DMS53 (cell line): ENCODE data around the gene CAPZB.

ENCODE experiments used
- DNase-seq: peaks from one replicate; lab custom pipeline; 2025; lab: John Stamatoyannopoulos, UW

Gene CAPZB

DNA sequence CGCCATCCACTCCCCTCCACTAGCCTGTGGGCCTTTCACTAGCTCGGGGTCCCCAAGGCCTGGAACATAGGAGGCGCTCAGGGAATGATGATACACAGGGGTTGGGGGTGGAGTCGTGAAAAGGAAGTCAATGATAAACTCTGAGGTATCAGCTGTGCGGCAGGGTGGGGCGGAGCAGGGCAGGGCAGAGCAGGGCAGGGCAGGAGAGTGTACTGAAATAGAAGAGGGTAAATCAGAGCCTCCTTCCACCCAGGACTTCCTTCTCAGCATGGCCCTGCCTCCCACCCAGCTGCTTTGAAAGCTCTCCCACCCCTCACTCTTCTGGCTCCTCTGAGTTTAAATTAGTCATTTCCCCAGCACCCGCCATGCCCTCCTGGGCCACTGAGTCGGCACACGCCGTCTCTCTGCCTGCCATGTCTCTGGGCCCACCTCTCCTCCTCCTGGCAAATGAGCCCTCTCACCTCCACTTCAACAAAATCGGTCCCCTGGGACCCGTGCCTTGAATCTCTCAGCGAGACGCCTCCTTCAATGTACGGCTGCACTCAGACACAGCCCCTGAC lies 16.9 kb downstream of the CAPZB start:
- DNase-seq: no peak

DNA sequence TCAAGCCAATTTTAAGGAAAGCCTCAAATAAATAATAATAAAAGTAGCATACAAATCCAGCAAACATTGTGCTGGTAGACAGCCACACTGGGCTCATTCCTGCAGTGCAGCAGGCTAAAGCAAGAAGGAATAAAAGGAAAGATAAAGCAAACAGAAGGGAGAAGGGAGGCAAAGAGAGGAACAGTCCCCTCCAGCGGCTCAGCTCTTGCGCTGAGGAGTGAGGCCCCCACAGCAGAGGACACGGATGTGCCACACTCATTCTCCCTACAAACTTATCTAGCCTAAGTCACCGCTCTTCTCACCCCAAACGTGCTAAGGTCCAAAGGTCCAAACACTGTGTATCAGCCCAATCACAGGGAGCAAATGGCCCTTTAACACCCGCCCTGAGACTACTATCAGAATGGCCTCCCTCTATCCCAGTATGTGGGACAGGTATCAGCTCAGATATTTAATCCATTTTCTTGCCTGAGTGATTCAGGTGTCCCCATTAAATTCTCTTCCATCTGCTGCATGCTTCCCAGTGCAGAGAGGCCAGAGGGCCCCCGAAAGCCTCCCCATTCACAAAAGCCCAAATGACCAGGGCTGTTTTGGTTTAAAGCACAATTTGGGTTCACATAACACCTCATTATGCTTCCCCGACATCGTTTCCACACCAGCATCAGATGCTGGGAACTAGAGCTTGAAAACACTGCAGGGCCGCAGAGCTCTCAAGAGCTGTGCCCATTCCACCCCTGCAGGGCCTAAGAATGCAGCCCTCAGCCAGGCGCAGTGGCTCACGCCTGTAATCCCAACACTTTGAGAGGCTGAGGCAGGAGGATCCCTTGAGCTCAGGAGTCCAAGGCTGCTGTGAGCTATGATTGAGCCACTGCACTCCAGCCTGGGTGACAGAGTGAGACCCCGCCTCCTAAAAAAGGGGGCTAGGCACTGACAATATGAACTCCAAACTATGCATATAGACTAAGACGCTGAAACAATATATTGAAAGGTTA lies 17.8 kb downstream of the CAPZB start:
- DNase-seq: no peak

DNA sequence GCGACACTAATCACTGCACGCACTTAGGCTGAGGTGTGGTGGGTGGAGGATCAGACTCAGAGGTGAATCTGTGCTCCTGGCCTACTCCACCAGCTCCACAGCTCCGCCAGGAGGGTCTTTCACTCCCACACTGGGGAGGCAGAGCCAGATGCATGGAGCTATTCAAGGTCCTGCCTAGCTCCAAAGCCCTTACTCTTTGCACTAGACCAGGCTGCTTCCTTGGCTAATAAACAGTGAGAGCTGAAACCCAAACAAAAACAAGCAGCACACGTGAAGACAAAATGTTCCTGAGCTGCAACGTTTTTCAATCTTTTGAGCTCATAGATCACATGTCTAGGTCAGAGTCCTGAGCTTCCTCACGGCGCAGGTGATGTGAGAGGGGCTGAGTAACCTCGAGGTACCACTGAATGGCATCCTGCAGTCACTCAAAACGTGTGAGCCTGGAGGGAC lies 19.2 kb downstream of the CAPZB start:
- DNase-seq: no peak

DNA sequence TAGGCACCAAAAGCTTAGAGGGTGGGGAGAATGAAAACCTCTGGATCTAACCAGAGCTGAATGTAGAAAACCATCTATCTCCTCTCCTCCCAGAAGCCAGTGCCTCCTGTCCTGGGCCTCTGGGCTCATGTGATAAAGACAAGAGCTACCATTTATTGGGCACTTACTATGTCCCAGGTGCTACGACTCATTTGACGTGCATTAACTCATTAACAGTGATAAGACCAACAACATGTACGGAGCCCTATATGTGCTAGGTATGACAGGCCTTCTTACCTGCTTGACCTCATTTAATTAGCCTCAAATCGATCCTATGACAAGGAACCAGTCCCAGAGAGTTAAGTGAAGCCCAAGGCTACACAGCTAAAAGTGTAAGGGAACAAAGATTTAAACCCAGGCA lies 19.7 kb downstream of the CAPZB start:
- DNase-seq: no peak

DNA sequence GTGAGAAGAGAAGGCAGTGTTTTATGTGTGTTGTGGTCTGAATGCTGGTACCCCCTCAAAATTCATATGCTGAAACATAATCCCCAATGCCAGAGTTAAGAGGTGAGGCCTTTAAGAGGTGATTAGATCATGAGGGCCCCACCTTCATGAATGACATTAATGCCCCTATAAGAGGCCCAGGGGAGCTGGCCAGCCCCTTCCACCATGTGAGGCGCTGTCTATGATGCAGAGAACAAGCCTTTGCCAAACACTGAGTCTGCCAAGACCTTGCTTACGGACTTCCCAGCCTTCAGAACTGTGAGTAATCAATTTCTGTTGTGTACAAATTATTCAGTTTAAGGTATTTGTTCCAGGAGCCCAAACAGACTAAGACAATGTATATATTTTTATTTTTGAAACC lies 20.2 kb downstream of the CAPZB start:
- no peak for DNase-seq

DNA sequence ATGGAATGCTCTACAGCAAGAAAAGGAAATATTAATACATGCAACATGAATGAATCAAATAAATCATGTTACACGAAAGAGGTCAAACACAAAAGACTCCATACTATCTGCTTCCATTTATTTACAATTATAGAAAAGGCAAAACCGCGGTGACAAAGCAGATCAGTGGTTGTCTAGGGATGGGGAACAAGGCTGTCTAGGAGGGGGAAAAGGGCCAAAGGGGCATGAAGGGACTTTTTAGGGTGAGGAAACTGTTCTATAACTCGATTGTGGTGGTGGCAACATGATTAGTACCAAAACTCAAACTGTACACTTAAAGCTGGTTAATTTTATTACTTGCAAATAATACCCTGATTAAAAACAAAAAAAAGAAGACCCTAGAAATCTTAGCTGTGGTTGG lies 20.6 kb downstream of the CAPZB start:
- no peak for DNase-seq

DNA sequence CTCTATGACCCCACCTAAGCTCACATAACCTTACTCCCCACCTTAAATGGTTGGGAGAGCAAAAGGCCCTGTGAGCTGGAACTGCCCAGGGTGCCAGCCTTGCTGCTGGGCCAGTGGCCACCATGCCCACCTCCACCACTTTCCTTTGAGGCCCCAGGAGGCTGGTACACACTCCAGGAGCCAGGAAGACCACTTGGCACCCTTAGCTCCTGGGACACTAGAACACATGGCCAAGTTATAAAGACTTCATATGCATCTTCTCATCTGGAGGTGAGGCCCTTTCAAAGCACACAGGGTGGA lies 21.9 kb downstream of the CAPZB start:
- no peak for DNase-seq

DNA sequence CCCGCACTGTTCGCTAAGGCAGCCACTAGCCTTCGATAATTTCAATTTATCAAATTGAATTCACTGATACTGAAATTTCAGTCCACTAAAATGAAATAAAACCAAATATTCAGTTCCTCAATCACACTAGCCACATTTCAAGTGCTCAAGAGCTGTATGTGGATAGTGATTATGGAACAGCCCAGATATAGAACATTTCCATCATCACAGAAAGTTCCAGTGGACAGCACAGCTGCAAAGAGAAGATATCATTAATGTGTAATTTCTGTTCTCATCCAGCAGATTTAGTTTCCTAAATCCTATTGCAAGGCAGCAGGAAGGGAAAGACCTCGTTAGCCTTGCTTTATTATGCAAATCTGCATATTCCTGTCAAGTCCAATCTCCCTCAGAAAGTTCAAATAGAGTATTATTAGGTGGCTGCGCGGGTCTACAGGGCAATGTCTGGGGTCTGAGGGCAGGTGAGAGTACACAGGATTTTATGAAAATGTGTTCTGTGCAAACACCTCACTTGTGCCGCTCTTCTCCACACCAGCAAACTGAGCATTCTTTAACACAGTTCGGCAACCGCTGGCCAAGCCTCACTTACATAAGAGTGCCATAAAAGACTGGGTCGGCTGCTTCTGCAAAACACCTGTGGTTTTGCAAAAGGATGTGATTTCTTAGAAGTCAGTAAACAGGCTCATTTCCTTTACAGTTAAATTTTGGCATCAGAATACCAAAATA lies 22.4 kb downstream of the CAPZB start:
- no peak for DNase-seq

DNA sequence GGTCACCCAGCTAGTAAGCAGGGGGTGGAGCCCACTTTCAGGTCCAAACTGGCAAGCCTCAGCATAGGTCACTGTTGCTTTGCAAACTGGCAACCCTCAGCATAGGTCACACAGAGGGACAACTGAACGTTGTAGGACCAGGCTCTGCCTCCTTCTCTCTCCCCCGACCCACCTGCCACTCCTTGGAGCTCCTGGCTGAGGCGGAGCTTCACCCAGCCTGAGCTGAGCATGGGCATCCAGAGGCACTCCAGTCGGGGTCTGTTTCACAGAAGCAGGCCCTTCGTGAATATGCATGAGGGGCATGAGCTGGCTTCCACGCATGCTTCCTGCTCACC lies 24.2 kb downstream of the CAPZB start:
- DNase-seq: no peak

DNA sequence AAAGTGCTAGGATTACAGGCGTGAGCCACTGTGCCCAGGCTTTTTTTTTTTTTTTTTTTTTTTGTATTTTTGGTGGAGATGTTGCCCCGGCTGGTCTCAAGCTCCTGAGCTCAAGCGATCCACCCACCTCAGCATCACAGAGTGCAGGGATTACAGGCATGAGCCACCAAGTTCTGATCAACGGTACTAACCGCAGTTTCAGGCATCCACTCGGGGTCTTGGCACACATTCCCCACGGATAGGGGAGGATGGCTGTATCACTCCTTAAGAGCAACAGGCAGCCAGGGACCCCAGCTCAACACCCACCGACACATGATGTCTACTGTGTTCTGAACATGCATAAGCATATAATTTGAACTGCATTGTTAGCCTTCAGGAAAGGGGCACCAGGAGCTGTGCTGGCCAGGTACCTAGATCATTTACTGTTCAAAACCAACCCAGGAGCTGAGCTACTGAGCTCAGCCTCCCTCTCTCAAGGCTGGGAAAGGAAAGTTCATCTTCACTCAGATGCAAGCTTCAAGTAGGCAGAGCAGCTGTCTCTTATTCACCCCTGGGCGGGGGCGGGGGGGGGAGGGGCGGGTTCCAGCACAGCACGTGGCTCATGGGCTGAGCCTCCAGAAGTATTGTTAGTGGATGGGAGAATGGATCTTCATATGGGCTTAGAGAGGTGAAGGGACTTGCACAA lies 24.7 kb downstream of the CAPZB start:
- peak; percentile 67 for DNase-seq

DNA sequence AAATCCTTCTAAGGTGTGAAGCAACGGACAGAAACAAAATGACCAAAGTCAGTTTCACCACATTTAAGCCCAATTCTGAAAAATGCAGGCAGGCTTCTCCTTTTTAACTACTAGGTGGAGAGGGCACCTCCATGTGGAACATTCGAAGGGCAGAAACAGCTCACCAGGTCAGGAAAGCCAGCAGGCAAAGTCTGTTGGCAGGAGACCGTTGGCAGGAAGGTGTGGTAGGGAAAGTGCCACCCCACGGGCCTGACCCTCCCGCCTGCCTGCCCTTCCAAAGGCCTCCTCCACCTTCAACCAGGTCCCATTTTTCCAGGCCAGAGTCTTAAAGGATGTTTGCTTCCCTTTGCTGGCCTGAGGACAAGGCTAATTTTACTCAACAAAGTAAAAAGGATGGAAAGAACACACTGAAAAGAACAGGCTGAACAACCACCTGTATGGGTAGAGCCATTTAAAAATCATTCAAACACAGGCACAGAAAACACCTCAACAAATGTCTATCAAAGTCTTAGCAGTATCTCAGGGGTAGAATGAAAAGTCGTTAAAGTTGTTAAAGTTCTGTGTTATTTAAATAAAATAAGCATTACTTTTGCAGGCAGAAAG lies 26.4 kb downstream of the CAPZB start:
- no peak for DNase-seq

DNA sequence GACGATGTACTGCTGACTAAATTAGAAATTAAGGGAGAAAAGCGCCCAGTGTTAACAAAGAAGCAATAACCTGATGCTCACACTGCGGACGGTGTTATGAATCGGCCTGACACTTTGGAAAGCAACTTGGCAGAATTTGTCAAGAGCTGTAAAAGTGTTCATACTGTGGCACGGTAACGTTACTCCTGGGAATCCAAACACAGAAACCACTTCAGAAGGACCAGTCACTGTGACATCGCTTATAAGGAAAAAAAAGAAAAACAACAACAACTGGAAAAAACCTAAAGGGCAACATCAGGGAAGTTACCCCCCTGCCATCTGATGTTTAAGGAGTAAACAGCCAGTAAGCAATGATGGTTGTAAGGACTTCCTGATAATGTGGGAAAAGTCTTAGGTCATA lies 27.7 kb downstream of the CAPZB start:
- peak; percentile 38 for DNase-seq

DNA sequence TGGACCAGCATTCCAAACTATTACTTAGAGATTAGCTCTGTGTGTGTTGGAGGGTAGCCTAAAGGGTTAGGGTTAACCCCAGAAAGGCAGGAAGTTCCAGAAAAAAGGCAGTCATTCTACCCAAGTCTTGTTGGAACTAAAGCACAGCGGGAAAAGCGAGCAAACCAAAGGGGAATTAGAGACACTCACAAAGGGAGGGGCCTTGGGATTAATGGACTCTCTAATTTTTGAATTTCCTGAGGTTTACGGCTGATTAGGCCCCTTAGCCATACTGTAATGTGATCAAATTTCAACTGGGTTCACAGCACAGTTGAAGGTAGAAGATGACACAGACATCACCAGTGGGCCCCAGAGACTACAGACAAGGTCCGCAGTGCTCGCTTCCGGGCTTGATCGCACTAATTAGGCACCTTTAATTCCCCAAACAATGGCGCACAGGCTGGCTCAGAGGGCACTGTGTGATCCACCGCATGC lies 28.3 kb downstream of the CAPZB start:
- no peak for DNase-seq

DNA sequence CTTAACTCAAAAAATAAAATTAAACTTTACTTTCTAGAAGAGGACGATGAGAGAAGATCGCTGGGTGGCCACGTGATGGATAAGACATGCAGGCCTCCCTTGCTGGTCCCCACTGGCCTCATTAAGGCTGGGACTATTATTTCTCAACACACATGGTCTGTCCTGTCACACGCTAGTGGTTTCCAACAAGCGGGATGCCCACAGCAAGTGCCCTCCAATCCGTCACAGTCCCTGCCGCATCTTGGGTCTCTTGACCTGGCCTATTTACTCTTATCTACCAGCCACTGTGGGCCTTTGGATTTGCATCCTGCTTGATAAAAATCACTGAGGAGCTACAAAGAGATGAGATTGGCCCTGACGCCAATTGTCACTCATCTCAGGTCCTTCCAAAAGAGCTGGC lies 30.0 kb downstream of the CAPZB start:
- DNase-seq: no peak

DNA sequence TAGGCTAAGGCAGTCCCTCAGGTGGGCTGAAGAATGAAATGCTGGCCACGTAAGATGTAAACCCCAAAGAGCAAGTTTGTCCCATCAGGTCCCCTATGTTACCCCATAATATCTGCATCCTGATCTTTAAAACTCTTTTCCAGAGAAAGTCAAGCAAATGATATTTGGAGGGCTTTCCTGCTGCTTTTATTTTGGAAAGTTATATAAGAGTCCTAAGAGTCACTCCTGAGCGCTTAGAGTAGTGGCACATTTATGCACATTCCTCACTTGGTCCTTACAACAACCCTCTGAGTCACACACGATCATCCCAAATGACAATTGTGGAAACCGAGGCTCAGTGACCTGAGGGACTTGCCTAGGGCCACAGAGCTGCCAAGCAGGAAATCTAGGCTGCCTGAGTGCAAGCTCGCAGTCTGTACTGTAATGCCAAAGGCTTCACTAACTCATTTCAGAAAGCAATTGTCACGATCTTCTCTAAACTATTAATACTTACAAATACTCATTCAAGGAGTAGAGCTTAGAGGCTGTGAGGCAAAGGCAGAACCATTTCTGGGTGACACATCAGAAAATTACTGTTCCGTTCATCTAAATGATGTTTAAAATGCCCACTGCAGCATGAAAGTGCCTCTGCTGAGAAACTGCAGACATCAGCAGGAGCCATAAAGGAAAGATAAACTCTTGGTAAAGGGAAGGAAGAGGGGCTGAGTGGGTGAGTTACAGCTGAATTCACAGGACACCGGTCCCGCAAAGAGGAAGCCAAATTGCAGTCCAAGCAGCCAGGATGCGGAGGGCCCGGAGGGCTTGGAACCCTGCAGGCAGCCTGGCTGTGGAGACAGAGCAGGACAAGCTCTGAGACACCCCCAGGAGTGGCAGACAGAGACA lies 30.8 kb downstream of the CAPZB start:
- no peak for DNase-seq

DNA sequence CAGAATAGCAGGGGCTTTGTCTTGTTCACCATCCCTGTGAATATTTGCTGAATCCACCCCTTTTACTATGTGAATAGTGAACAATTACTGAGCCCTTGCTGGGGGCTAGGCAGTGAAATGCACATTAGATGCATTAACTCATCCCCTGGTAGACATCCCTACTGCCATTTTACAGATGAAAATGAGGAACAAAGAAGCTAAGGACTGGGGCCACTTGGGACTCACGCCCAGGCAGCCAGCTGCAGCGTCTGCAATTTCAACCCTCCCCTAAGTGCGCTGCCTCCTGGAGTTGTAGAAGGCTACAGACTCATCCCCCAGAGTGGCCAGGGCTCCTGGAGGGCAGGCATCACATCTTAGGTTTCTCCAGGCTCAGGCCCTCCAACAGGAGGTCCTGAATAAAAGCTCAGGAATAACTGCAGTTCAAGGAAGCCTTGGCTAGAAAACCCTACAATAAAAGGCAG lies 31.6 kb downstream of the CAPZB start:
- DNase-seq: no peak

DNA sequence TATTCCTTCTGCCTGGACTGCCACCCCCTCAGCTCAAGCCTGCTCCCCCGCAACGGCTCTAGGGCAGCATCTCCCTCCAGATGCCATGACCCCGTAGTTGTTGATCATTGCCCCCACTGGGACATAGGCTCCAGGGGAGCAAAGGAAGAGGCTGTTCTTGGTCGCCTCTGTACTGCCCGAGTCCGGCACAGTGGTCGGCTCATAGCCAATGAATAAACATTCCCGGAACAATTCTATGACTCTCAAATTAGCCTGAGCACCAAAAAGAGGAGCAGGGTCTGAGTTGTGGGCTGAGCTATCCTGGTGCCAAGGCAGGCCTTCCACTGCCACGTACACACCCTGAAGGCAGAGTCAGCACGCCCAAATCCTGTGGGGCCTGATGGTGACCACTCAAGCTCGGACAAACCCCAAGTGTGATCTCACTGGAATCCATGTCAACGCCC lies 33.1 kb downstream of the CAPZB start:
- no peak for DNase-seq

DNA sequence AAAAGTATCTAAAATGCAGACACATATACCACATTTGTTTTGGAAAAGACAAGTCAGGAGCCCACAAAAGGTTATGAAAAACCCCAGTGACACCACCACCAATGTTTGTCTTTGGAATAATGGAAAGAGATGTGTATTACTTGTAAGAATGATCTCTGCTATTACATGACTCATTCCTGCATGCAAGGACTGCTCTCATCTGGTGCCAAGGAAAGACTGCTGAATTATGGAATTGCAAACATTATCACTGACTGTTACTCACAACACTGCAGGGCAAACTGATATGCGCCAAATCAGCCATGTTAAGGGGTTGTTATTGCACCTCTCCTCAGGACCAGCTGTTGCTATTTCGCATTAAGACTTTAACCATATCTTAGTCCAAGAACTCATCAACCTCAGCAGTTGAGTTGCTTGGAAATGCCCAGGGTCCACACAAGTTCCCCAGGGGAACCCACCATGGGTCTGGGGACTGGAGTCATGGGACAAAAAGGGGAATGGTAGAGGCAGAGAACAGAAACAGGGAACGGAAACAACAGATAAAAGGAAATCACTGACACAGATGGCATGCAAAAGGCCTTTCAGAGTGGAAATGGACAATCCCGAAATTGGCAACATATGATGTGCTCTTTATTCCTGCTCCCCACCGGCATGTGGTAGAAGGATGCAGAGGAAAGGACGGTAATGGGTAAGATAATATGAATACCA lies 34.4 kb downstream of the CAPZB start:
- peak; percentile 87 for DNase-seq

DNA sequence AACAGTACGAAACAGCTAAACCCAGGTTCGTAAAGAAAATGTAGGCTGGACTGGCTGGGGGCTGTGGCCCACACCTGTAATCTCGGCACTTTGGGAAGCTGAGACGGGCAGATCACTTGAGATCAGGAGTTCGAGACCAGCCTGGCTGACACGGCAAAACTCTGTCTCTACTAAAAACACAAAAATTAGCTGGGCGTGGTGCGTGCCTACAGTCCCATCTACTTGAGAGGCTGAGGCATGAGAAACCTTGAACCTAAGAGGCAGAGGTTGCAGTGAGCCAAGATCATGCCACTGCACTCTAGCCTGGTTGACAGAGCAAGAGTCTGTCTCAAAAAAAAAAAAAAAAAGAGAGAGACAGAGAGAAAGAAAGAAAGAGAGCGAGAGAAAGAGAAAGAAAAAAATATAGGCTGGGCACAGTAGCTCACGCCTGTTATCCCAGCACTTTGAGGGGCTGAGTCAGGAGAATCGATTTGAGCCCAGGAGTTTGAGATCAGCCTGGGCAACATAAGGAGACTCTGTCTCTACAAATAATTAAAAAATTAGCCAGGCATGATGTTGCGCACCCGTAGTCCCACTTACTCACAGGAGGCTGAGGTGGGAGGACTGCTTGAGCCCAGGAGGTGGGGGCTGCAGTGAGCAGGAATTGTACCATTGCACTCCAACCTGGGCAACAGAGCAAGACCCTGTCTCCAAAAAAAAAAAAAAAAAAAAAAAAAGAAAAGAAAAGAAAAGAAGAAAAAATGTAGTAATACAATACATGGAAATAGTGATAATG lies 35.7 kb downstream of the CAPZB start:
- DNase-seq: no peak
